ENCODE results near the gene SZT2. TPM values are rescaled to one million over a fixed set of nuclear protein-coding genes. Genes with fewer than 3 reads are reported as not detected.

Gene SZT2
- total and polyA plus RNA-seq, 7 donors: 5.9 to 24.7 (median 17.9) TPM

GRCh38 chr1:43445606-43446387 lies 56.1 kb downstream of the SZT2 start:
- 90 to 93% (median 92%) methylated on average over 10 of the region's 10 CpGs for WGBS, 3 donors
- Histone ChIP-seq H3K4me3 (no peak overlapping the region), H3K36me3 (ENCODE audit: insufficient read depth in 1 of 2, low read depth in 1 of 2) (peaks cover 8 to 100% of the 10 kb centered on the region in 2 donors), H3K9me3 (no peaks in the 10 kb centered on the region), H3K27me3 (ENCODE audit: insufficient read depth in 3 of 3, low read length in 2 of 3) (no peaks in the 10 kb centered on the region), H3K4me1 (no peaks in the 10 kb centered on the region), H3K27ac (no peak overlapping the region)
- DNase-seq (peak in 1 of 2 donors; percentile 36), ATAC-seq (no peak)
- TF ChIP-seq CTCF (IDR thresholded peaks at IDR 0.05): no peak
- intact Hi-C loops (cut with DNase I): no loop called here

GRCh38 chr1:43446388-43446740 lies 56.7 kb downstream of the SZT2 start:
- no peaks in the 10 kb centered on the region for H3K9me3 ChIP-seq
- 88 to 94% (median 91%) methylated on average over 4 of the region's 4 CpGs for WGBS, 3 donors
- ATAC-seq: no peak
- intact Hi-C loops (cut with DNase I): no loop called here
- no peak overlapping the region for H3K27ac ChIP-seq
- no peaks in the 10 kb centered on the region for H3K27me3 ChIP-seq (ENCODE audit: insufficient read depth in 3 of 3, low read length in 2 of 3)
- no peaks in the 10 kb centered on the region for H3K4me1 ChIP-seq
- peaks cover 8 to 100% of the 10 kb centered on the region in 2 donors for H3K36me3 ChIP-seq (ENCODE audit: insufficient read depth in 1 of 2, low read depth in 1 of 2)
- DNase-seq: peak in 1 of 2 donors; percentile 30
- no peak for TF ChIP-seq CTCF (IDR thresholded peaks at IDR 0.05)
- no peak overlapping the region for H3K4me3 ChIP-seq

- no peak for TF ChIP-seq CTCF (IDR thresholded peaks at IDR 0.05)
- intact Hi-C loops (cut with DNase I): no loop called here
- no peaks in the 10 kb centered on the region for H3K27me3 ChIP-seq (ENCODE audit: insufficient read depth in 3 of 3, low read length in 2 of 3)
- ATAC-seq (no peak), DNase-seq (peak in 1 of 2 donors; percentile 40)
- H3K9me3 ChIP-seq: no peaks in the 10 kb centered on the region
- no peak overlapping the region for H3K27ac ChIP-seq
- no peaks in the 10 kb centered on the region for H3K4me1 ChIP-seq
- H3K4me3 ChIP-seq: no peak overlapping the region
- peaks cover 8 to 100% of the 10 kb centered on the region in 2 donors for H3K36me3 ChIP-seq (ENCODE audit: insufficient read depth in 1 of 2, low read depth in 1 of 2)
- 92 to 94% (median 93%) methylated on average over 19 of the region's 19 CpGs for WGBS, 3 donors
These were observed 57.5 kb downstream of the SZT2 start for GRCh38 chr1:43446881-43447835.

GRCh38 chr1:43447891-43448708 lies 58.4 kb downstream of the SZT2 start:
- Histone ChIP-seq H3K36me3 (ENCODE audit: insufficient read depth in 1 of 2, low read depth in 1 of 2) (peaks cover 3 to 92% of the 10 kb centered on the region in 2 donors), H3K27ac (no peak overlapping the region)
- WGBS, 3 donors: 62 to 72% (median 65%) methylated on average over 25 of the region's 25 CpGs

More at GRCh38 chr1:43447891-43448708, 58.4 kb downstream of the SZT2 start:
- Histone ChIP-seq H3K4me1 (peaks cover 4% of the 10 kb centered on the region), H3K4me3 (no peak overlapping the region), H3K9me3 (no peaks in the 10 kb centered on the region), H3K27me3 (ENCODE audit: insufficient read depth in 3 of 3, low read length in 2 of 3) (no peaks in the 10 kb centered on the region)
- ATAC-seq (peak in 1 of 4 donors; percentile 14), DNase-seq (peak in 1 of 2 donors; percentile 46)
- intact Hi-C loops (cut with DNase I): no loop called here
- no peak for TF ChIP-seq CTCF (IDR thresholded peaks at IDR 0.05)
